GM23248 (cell line): ENCODE data around the gene PKP3. TPM values are rescaled to one million over a fixed set of nuclear protein-coding genes. Genes with fewer than 3 reads are reported as not detected.

Source experiments
- DNase-seq: peaks from one replicate; pipeline ENCODE4 v3.0.0-alpha.2; 2015
- H2AFZ ChIP-seq: fragments of 200-600 bp; sonication (generic); 2 replicates; pipeline ENCODE4 v1.6.1; 2016; ENCODE audit warnings: antibody characterized with exemption
- H3F3A ChIP-seq: fragments of 200-600 bp; sonication (generic); 2 replicates; pipeline ENCODE4 v1.6.1; 2016; ENCODE audit warnings: mild to moderate bottlenecking, antibody characterized with exemption, mixed run types; ENCODE audit not compliant: insufficient read depth
- H3K27ac ChIP-seq: fragments of 200-600 bp; sonication (generic); 2 replicates; pipeline ENCODE4 v1.5.1; 2016; ENCODE audit warnings: mild to moderate bottlenecking
- H3K27me3 ChIP-seq: fragments of 200-600 bp; sonication (generic); replicated peaks from 2 replicates; pipeline ENCODE4 v1.6.1; 2016; ENCODE audit warnings: mild to moderate bottlenecking; ENCODE audit not compliant: insufficient read depth
- H3K36me3 ChIP-seq: fragments of 200-600 bp; sonication (generic); 2 replicates; pipeline ENCODE4 v1.6.1; 2016; ENCODE audit warnings: low read depth, mild to moderate bottlenecking
- H3K4me1 ChIP-seq: fragments of 200-600 bp; sonication (generic); 2 replicates; pipeline ENCODE4 v1.6.1; 2016; ENCODE audit warnings: mild to moderate bottlenecking; ENCODE audit not compliant: insufficient read depth
- H3K4me2 ChIP-seq: fragments of 200-600 bp; sonication (generic); one replicate; pipeline ENCODE4 v1.6.1; 2016; ENCODE audit warnings: mild to moderate bottlenecking; ENCODE audit not compliant: unreplicated experiment
- H3K4me3 ChIP-seq: fragments of 200-600 bp; sonication (generic); 2 replicates; pipeline ENCODE4 v1.5.1; 2016; ENCODE audit warnings: mild to moderate bottlenecking
- H3K79me2 ChIP-seq: fragments of 200-600 bp; sonication (generic); 2 replicates; pipeline ENCODE4 v1.6.1; 2016; ENCODE audit warnings: mild to moderate bottlenecking; ENCODE audit not compliant: insufficient read depth
- H3K9ac ChIP-seq: fragments of 200-600 bp; sonication (generic); 2 replicates; pipeline ENCODE4 v1.6.1; 2016; ENCODE audit warnings: mild to moderate bottlenecking
- H3K9me2 ChIP-seq: fragments of 200-600 bp; sonication (generic); 2 replicates; pipeline ENCODE4 v1.6.1; 2016; ENCODE audit warnings: mixed run types, mild to moderate bottlenecking, moderate library complexity; ENCODE audit not compliant: insufficient read depth
- H3K9me3 ChIP-seq: fragments of 200-600 bp; sonication (generic); one replicate; pipeline ENCODE4 v1.6.1; 2017; ENCODE audit warnings: low read depth
- H4K20me1 ChIP-seq: fragments of 200-600 bp; sonication (generic); 2 replicates; pipeline ENCODE4 v1.6.0; 2016; ENCODE audit not compliant: insufficient read depth
- EZH2 ChIP-seq: fragments of 200-600 bp; sonication (generic); IDR thresholded peaks from 2 replicates; pipeline ENCODE4 v1.6.1; 2018; ENCODE audit warnings: antibody characterized with exemption, mild to moderate bottlenecking; ENCODE audit not compliant: insufficient read depth, poor library complexity, severe bottlenecking
- EZH2phosphoT487 ChIP-seq: fragments of 200-600 bp; sonication (generic); IDR thresholded peaks from 2 replicates; pipeline ENCODE4 v1.6.1; 2018; ENCODE audit warnings: antibody characterized with exemption, moderate library complexity, mild to moderate bottlenecking, low read depth; ENCODE audit not compliant: insufficient read depth
- WGBS, 2 experiments: methylation state at CpG; one replicate each; pipeline ENCODE4 v1.1.6; 2015 to 2017; ENCODE audit warnings: low lambda C conversion rate in 2 of 2, low coverage in 1 of 2; ENCODE audit errors: missing lambda C conversion rate in 2 of 2; 5-methylcytosine and 5-hydroxymethylcytosine counted together
- in situ Hi-C: fragments of 300-500 bp; cut with MboI; formaldehyde crosslinking; loops from 2 replicates; pipeline ENCODE4 v1.15.0; 2020
- polyA plus RNA-seq: library from polyadenylated mRNA; unstranded; fragments of >200 nt; fragmentation: Nextera tagmentation; extraction: Ambion mirVana; gene quantifications from 2 replicates; pipeline ENCODE4 v1.2.1, GENCODE V29; 2016
- total RNA-seq: library from RNA; depleted of rRNA; stranded (reverse); fragments of >200 nt; shearing (Covaris generic); gene quantifications from 2 replicates; pipeline ENCODE4 v1.2.3, GENCODE V29; 2014

The PKP3 gene
- total and polyA plus RNA-seq, 2 experiments from 2014 or later = 1.2 to 2.2 TPM

GRCh38 chr11:437228-437870 lies 43.3 kb downstream of the PKP3 start:
- H3K4me2 ChIP-seq = no peak overlapping the region
- no peaks in the 10 kb centered on the region; the same call in 1 of the 2 replicates for H3K27me3 ChIP-seq
- no peaks in the 10 kb centered on the region for H3F3A ChIP-seq
- DNase-seq = no peak
- no peaks in the 10 kb centered on the region for H3K9me2 ChIP-seq
- H3K27ac ChIP-seq = no peak overlapping the region
- H3K9ac ChIP-seq = no peak overlapping the region
- no peaks in the 10 kb centered on the region for H3K36me3 ChIP-seq
- H3K79me2 ChIP-seq = no peaks in the 10 kb centered on the region
- no peaks in the 10 kb centered on the region for H3K9me3 ChIP-seq
- TF ChIP-seq EZH2 (no peak), EZH2phosphoT487 (no peak)
- H3K4me3 ChIP-seq = no peak overlapping the region
- H2AFZ ChIP-seq = no peak overlapping the region
- WGBS, 2 experiments = 61 to 66% methylated on average over 15 to 17 of the region's 17 CpGs
- no peaks in the 10 kb centered on the region for H3K4me1 ChIP-seq
- in situ Hi-C loops = no loop called here
- H4K20me1 ChIP-seq = no peaks in the 10 kb centered on the region

- Histone ChIP-seq H3K4me2 (no peak overlapping the region), H3K36me3 (no peaks in the 10 kb centered on the region), H4K20me1 (no peaks in the 10 kb centered on the region), H3F3A (no peaks in the 10 kb centered on the region), H3K9ac (no peak overlapping the region), H3K27me3 (no peaks in the 10 kb centered on the region; the same call in 1 of the 2 replicates), H3K79me2 (no peaks in the 10 kb centered on the region), H3K4me3 (no peak overlapping the region), H3K27ac (no peak overlapping the region), H3K9me3 (no peaks in the 10 kb centered on the region), H3K9me2 (no peaks in the 10 kb centered on the region), H2AFZ (no peak overlapping the region), H3K4me1 (no peaks in the 10 kb centered on the region)
- WGBS, 2 experiments = 59 to 64% methylated on average over 16 to 20 of the region's 21 CpGs
- TF ChIP-seq EZH2phosphoT487 (no peak), EZH2 (no peak)
- in situ Hi-C loops = no loop called here
- DNase-seq = no peak
Observed at GRCh38 chr11:438101-438844, 44.3 kb downstream of the PKP3 start.

- peaks cover 2% of the 10 kb centered on the region; the same call in 1 of the 2 replicates for H3F3A ChIP-seq
Observed at GRCh38 chr11:439315-440064, 45.5 kb downstream of the PKP3 start.

More at GRCh38 chr11:439315-440064, 45.5 kb downstream of the PKP3 start:
- 75 to 79% methylated on average over 23 of the region's 23 CpGs for WGBS, 2 experiments
- peaks cover 2% of the 10 kb centered on the region; the same call in 1 of the 2 replicates for H3K27me3 ChIP-seq
- H3K4me3 ChIP-seq = no peak overlapping the region
- H3K9me2 ChIP-seq = no peaks in the 10 kb centered on the region
- no peaks in the 10 kb centered on the region for H3K79me2 ChIP-seq
- no peaks in the 10 kb centered on the region for H4K20me1 ChIP-seq
- H3K4me2 ChIP-seq = no peak overlapping the region
- peaks cover 8% of the 10 kb centered on the region for H3K4me1 ChIP-seq
- H3K9me3 ChIP-seq = no peaks in the 10 kb centered on the region
- H3K27ac ChIP-seq = no peak overlapping the region
- no peak for TF ChIP-seq EZH2
- TF ChIP-seq EZH2phosphoT487 = no peak
- in situ Hi-C loops = no loop called here
- no peak overlapping the region for H2AFZ ChIP-seq
- no peak overlapping the region for H3K9ac ChIP-seq
- no peaks in the 10 kb centered on the region for H3K36me3 ChIP-seq
- no peak for DNase-seq
